ENCODE measurements around the gene MICOS13.
"Not testable (repeated sequence)": the region's sequence is repeated elsewhere in the genome, so short reads cannot be mapped to it uniquely, and the experiment has no call there.

The MICOS13 gene

GRCh38 chr19:5680437-5681368 lies at the start of gene MICOS13, which contains the start of gene HSD11B1L:
MICOS13 (minus strand) TSS chr19:5680516; CDS start chr19:5680486, 30 bp downstream.
HSD11B1L (plus strand) TSS chr19:5681027; CDS start chr19:5684833, 3,806 bp downstream.
- peak; percentile 97 for DNase-seq (ENCODE audit: low read depth, low spot score)

GRCh38 chr19:5727453-5728050 lies 47.2 kb upstream of the MICOS13 start:
- DNase-seq (ENCODE audit: low read depth, low spot score): no peak

- DNase-seq (ENCODE audit: low read depth, low spot score): peak; percentile 92
Measured at GRCh38 chr19:5719961-5720790, 39.9 kb upstream of the MICOS13 start, which contains the start of the genes CATSPERD and LONP1. CATSPERD (plus strand) TSS chr19:5720637; CDS start chr19:5720738, 101 bp downstream. LONP1 (minus strand) TSS chr19:5720146; CDS start chr19:5720132, 14 bp downstream.

- no peak for DNase-seq (ENCODE audit: low read depth, low spot score)
Measured at GRCh38 chr19:5719274-5719960, 39.1 kb upstream of the MICOS13 start.

GRCh38 chr19:5718579-5719273 lies 38.4 kb upstream of the MICOS13 start:
- DNase-seq (ENCODE audit: low read depth, low spot score): no peak

- no peak for DNase-seq (ENCODE audit: low read depth, low spot score)
Measured at GRCh38 chr19:5718037-5718578, 37.8 kb upstream of the MICOS13 start.

- no peak for DNase-seq (ENCODE audit: low read depth, low spot score)
Measured at GRCh38 chr19:5717215-5717935, 37.1 kb upstream of the MICOS13 start.

GRCh38 chr19:5714816-5715215 lies 34.5 kb upstream of the MICOS13 start:
- DNase-seq (ENCODE audit: low read depth, low spot score): no peak

- no peak for DNase-seq (ENCODE audit: low read depth, low spot score)
Measured at GRCh38 chr19:5713228-5713627, 32.9 kb upstream of the MICOS13 start.

- no peak for DNase-seq (ENCODE audit: low read depth, low spot score)
Measured at GRCh38 chr19:5711713-5712161, 31.4 kb upstream of the MICOS13 start.

GRCh38 chr19:5711025-5711424 lies 30.7 kb upstream of the MICOS13 start:
- DNase-seq (ENCODE audit: low read depth, low spot score): no peak

GRCh38 chr19:5707576-5708575 lies 27.6 kb upstream of the MICOS13 start:
- no peak for DNase-seq (ENCODE audit: low read depth, low spot score)

- DNase-seq (ENCODE audit: low read depth, low spot score): no peak
Measured at GRCh38 chr19:5706876-5707573, 26.7 kb upstream of the MICOS13 start.

GRCh38 chr19:5705552-5705951 lies 25.2 kb upstream of the MICOS13 start:
- DNase-seq (ENCODE audit: low read depth, low spot score): no peak

- no peak for DNase-seq (ENCODE audit: low read depth, low spot score)
Measured at GRCh38 chr19:5703819-5704818, 23.8 kb upstream of the MICOS13 start.

GRCh38 chr19:5702053-5702410 lies 21.7 kb upstream of the MICOS13 start:
- DNase-seq (ENCODE audit: low read depth, low spot score): not testable (repeated sequence)

Measured in iPS DF 19.7 (cell line).